Measurements from ENCODE around the gene CATSPER1.
"Not testable (repeated sequence)": the region's sequence is repeated elsewhere in the genome, so short reads cannot be mapped to it uniquely, and the experiment has no call there.

CATSPER1 gene

GRCh38 chr11:66051766-66052663 lies 25.7 kb upstream of the CATSPER1 start, which contains the start of gene SF3B2:
Gene SF3B2, plus strand, starts transcription at chr11:66052364. Its CDS starts 21 bp downstream, at chr11:66052385.
- in situ Hi-C loops (cut with MboI; ENCODE audit: low sequenced_read_pairs), result no loop called here

- in situ Hi-C loops (cut with MboI; ENCODE audit: low sequenced_read_pairs), result no loop called here
These were observed 25.1 kb upstream of the CATSPER1 start for GRCh38 chr11:66051371-66051765.

GRCh38 chr11:66050581-66051231 lies 24.4 kb upstream of the CATSPER1 start:
- in situ Hi-C loops (cut with MboI; ENCODE audit: low sequenced_read_pairs), result no loop called here

GRCh38 chr11:66048547-66049323 lies 22.5 kb upstream of the CATSPER1 start, which contains the start of gene GAL3ST3:
Gene GAL3ST3, minus strand, starts transcription at chr11:66049161. Its CDS starts 3,746 bp downstream, at chr11:66045415.
- in situ Hi-C loops (cut with MboI; ENCODE audit: low sequenced_read_pairs), result no loop called here

GRCh38 chr11:66047541-66048365 lies 21.5 kb upstream of the CATSPER1 start:
- in situ Hi-C loops (cut with MboI; ENCODE audit: low sequenced_read_pairs), result no loop called here

- in situ Hi-C loops (cut with MboI; ENCODE audit: low sequenced_read_pairs), result no loop called here
These were observed 20.6 kb upstream of the CATSPER1 start for GRCh38 chr11:66046901-66047300.

- in situ Hi-C loops (cut with MboI; ENCODE audit: low sequenced_read_pairs), result no loop called here
These were observed 18.9 kb upstream of the CATSPER1 start for GRCh38 chr11:66045177-66045639.

GRCh38 chr11:66044757-66045156 lies 18.5 kb upstream of the CATSPER1 start:
- in situ Hi-C loops (cut with MboI; ENCODE audit: low sequenced_read_pairs), result no loop called here

- in situ Hi-C loops (cut with MboI; ENCODE audit: low sequenced_read_pairs), result no loop called here
These were observed 17.0 kb upstream of the CATSPER1 start for GRCh38 chr11:66042996-66043906.

- in situ Hi-C loops (cut with MboI; ENCODE audit: low sequenced_read_pairs), result no loop called here
These were observed 16.1 kb upstream of the CATSPER1 start for GRCh38 chr11:66042227-66042995.

GRCh38 chr11:66039765-66040164 lies 13.5 kb upstream of the CATSPER1 start:
- in situ Hi-C loops (cut with MboI; ENCODE audit: low sequenced_read_pairs), result no loop called here

- in situ Hi-C loops (cut with MboI; ENCODE audit: low sequenced_read_pairs), result no loop called here
These were observed 11.0 kb upstream of the CATSPER1 start for GRCh38 chr11:66037327-66037726.

GRCh38 chr11:66036334-66036710 lies 10.0 kb upstream of the CATSPER1 start:
- in situ Hi-C loops (cut with MboI; ENCODE audit: low sequenced_read_pairs), result no loop called here

- in situ Hi-C loops (cut with MboI; ENCODE audit: low sequenced_read_pairs), result no loop called here
These were observed 9.5 kb upstream of the CATSPER1 start for GRCh38 chr11:66035653-66036333.

- in situ Hi-C loops (cut with MboI; ENCODE audit: low sequenced_read_pairs), result no loop called here
These were observed 6.9 kb upstream of the CATSPER1 start for GRCh38 chr11:66032957-66033735.

- in situ Hi-C loops (cut with MboI; ENCODE audit: low sequenced_read_pairs), result not testable (repeated sequence)
These were observed 3.2 kb downstream of the CATSPER1 start for GRCh38 chr11:66023186-66023440.

GRCh38 chr11:66022401-66023185 lies 3.7 kb downstream of the CATSPER1 start:
- in situ Hi-C loops (cut with MboI; ENCODE audit: low sequenced_read_pairs), result no loop called here

Data from HL-60/S4 treated with retinoic acid at 250 ng/mL for 4 days and 3 days (cell line).